K562 (cell line): ENCODE measurements around the gene CLN5. TPM values are rescaled to one million over a fixed set of nuclear protein-coding genes. Genes with fewer than 3 reads are reported as not detected.

ENCODE experiments used
- ATAC-seq: fragments of 200-7000 bp; cut with Tn5 transposase; 3 replicates; pipeline ENCODE4 v1.9.1; 2020; ENCODE audit warnings: moderate library complexity
- BruUV-seq: library from RNA; stranded (reverse); fragments of 400-500 nt; replicated peaks from 2 replicates; lab custom pipeline; 2021; lab: Mats Ljungman, UMichigan
- CTCF ChIA-PET: fragments of 300-600 bp; formaldehyde crosslinking; extraction: SDS; loops from one replicate; lab custom pipeline; 2021; ENCODE audit warnings: low intra/inter-chr PET ratio; lab: Yijun Ruan, JAX
- POLR2A ChIA-PET: fragments of 300-600, 350-650 bp; sonication (Branson Sonifier 250); formaldehyde crosslinking; extraction: SDS; loops from one replicate; lab custom pipeline; 2021; ENCODE audit warnings: antibody characterized with exemption, inconsistent platforms; lab: Yijun Ruan, JAX
- DNase-seq, 4 experiments: peaks; one replicate each; pipeline versions ENCODE4 v3.0.0 to v3.0.0-alpha.2; 2011 to 2018; ENCODE audit warnings: low spot score in 3 of 4, mixed read lengths in 3 of 4; ENCODE audit errors: extremely low read depth in 1 of 4
- FAIRE-seq: peaks from 2 replicates; lab custom pipeline; 2011; peaks lifted over from hg19 to GRCh38; lab: Jason Lieb, UNC
- H2AFZ ChIP-seq: 2 replicates; pipeline ENCODE4 v1.6.0; 2011; ENCODE audit warnings: low read depth, low read length, control low read depth, inconsistent platforms
- H3K27ac ChIP-seq: fragments of 200-600 bp; 3 replicates; pipeline ENCODE4 v1.8.0; 2011; ENCODE audit warnings: low read depth, mild to moderate bottlenecking, control low read depth, inconsistent platforms, low read length, moderate library complexity, mixed read lengths; ENCODE audit errors: extremely low read depth
- H3K27me3 ChIP-seq, 2 experiments: fragments of 300-600 bp in 1 of 2; 2 replicates in 1 of 2; 3 replicates in 1 of 2; pipeline versions ENCODE4 v1.6.0 to v1.8.0; 2011; ENCODE audit warnings: inconsistent platforms in 2 of 2, low read length in 2 of 2, mild to moderate bottlenecking in 1 of 2, mixed read lengths in 1 of 2, moderate library complexity in 1 of 2; ENCODE audit not compliant: control insufficient read depth in 2 of 2, insufficient read depth in 2 of 2
- H3K36me3 ChIP-seq: fragments of 300-600 bp; 3 replicates; pipeline ENCODE4 v1.8.0; 2011; ENCODE audit warnings: mild to moderate bottlenecking, low read length, inconsistent platforms; ENCODE audit not compliant: control insufficient read depth, insufficient read depth
- H3K4me1 ChIP-seq, 2 experiments: fragments of 200-600 bp in 1 of 2; replicated peaks in 1 of 2; 2 replicates in 1 of 2; 3 replicates in 1 of 2; pipeline versions ENCODE4 v1.5.1 to v1.8.0; 2011; ENCODE audit warnings: inconsistent platforms in 2 of 2, low read length in 2 of 2, mild to moderate bottlenecking in 1 of 2, mixed read lengths in 1 of 2, moderate library complexity in 1 of 2; ENCODE audit not compliant: control insufficient read depth in 2 of 2, insufficient read depth in 2 of 2
- H3K4me2 ChIP-seq: 2 replicates; pipeline ENCODE4 v1.6.1; 2011; ENCODE audit warnings: low read length, control low read depth, inconsistent platforms, mixed read lengths; ENCODE audit not compliant: insufficient read depth
- H3K4me3 ChIP-seq: fragments of 200-600 bp; sonication (generic), shearing (Covaris generic); 2 replicates; pipeline ENCODE4 v1.5.1; 2016; ENCODE audit warnings: control low read depth, inconsistent platforms
- H3K79me2 ChIP-seq: fragments of 200-600 bp; 3 replicates; pipeline ENCODE4 v1.8.0; 2011; ENCODE audit warnings: low read length, inconsistent platforms; ENCODE audit not compliant: control insufficient read depth, insufficient read depth
- H3K9ac ChIP-seq, 2 experiments: 2 replicates each; pipeline versions ENCODE4 v1.6.0 to v1.6.1; 2011; ENCODE audit warnings: low read depth in 2 of 2, low read length in 2 of 2, control low read depth in 1 of 2, inconsistent platforms in 1 of 2, mild to moderate bottlenecking in 1 of 2, mixed read lengths in 1 of 2; ENCODE audit not compliant: insufficient read depth in 1 of 2
- H3K9me1 ChIP-seq: one replicate; pipeline ENCODE4 v1.6.0; 2011; ENCODE audit warnings: inconsistent platforms, mild to moderate bottlenecking, low read length, moderate library complexity; ENCODE audit not compliant: control insufficient read depth, insufficient read depth
- H3K9me3 ChIP-seq: replicated peaks from 2 replicates; pipeline ENCODE4 v1.5.1; 2011; ENCODE audit warnings: low read depth, low read length, inconsistent platforms; ENCODE audit not compliant: control insufficient read depth, insufficient read depth
- H4K20me1 ChIP-seq: replicated peaks from 2 replicates; pipeline ENCODE4 v1.6.1; 2011; ENCODE audit warnings: low read length, inconsistent platforms, mixed read lengths; ENCODE audit not compliant: control insufficient read depth, insufficient read depth
- ARID4B ChIP-seq: sonication (generic); formaldehyde crosslinking; IDR thresholded peaks from 2 replicates; pipeline ENCODE4 v1.8.0; 2022; ENCODE audit warnings: mild to moderate bottlenecking, missing genetic modification reagents
- DPF2 ChIP-seq: fragments of 450-650 bp; IDR thresholded peaks from 2 replicates; pipeline ENCODE4 v1.6.1; 2016
- ZC3H11A ChIP-seq: IDR thresholded peaks from 2 replicates; pipeline ENCODE4 v1.6.1; 2012; ENCODE audit warnings: low read depth, low read length, improper control_type of control experiment
- ZC3H8 ChIP-seq: fragments of 450-650 bp; IDR thresholded peaks from 2 replicates; pipeline ENCODE4 v1.6.1; 2017
- ZKSCAN1 ChIP-seq: fragments of 150-350 bp; IDR thresholded peaks from 2 replicates; pipeline ENCODE4 v1.6.1; 2016; ENCODE audit warnings: low read depth, low read length
- ZNF197 ChIP-seq: fragments of 200-800 bp; sonication (Bioruptor generic); IDR thresholded peaks from 2 replicates; pipeline ENCODE4 v1.6.1; 2016; ENCODE audit warnings: low read depth, missing genetic modification characterization, missing compliant biosample characterization
- WGBS: fragments of 100-300 bp; shearing (Covaris generic); methylation state at CpG from one replicate; pipeline ENCODE4 v1.1.6; 2016; ENCODE audit warnings: low coverage, mixed read lengths; ENCODE audit not compliant: insufficient coverage; ENCODE audit errors: missing lambda C conversion rate; 5-methylcytosine and 5-hydroxymethylcytosine counted together
- in situ Hi-C: fragments of 300-500 bp; cut with MboI; formaldehyde crosslinking; loops from 4 replicates; pipeline ENCODE4 v1.15.0; 2018; ENCODE audit warnings: inconsistent platforms, mixed read lengths
- intact Hi-C: fragments of 100-400 bp; cut with micrococcal nuclease; formaldehyde crosslinking; loops from 2 replicates; pipeline ENCODE4 v1.14.2; 2022
- polyA plus RNA-seq, 8 experiments: library from polyadenylated mRNA; depleted of rRNA in 4 of 8; stranded (reverse) in 5 of 8; unstranded in 3 of 8; fragments of >200 nt; fragmentation: Nextera tagmentation in 2 of 8; fragmentation: Illumina TruSeq in 1 of 8; extraction: Ambion mirVana in 2 of 8; extraction: Trizol in 1 of 8; gene quantifications; 2 replicates each; pipeline versions ENCODE4 v1.2.1 to v1.2.3, GENCODE V29; 2011 to 2014; ENCODE audit warnings: inconsistent platforms in 1 of 8, missing spikeins in 1 of 8
- total RNA-seq, 7 experiments: library from RNA; depleted of rRNA in 6 of 7; stranded (reverse); fragments of >200 nt in 6 of 7; fragmentation: Illumina TruSeq in 2 of 7; extraction: Trizol in 2 of 7; gene quantifications; 2 replicates each; pipeline versions ENCODE4 v1.2.1 to v1.2.3, GENCODE V29; 2011 to 2021; ENCODE audit warnings: low replicate concordance in 1 of 7
- TF ChIP-seq, protein P1 (sequence below): IDR thresholded peaks from 2 replicates; pipeline ENCODE4 v1.6.1; 2016; ENCODE audit warnings: missing genetic modification characterization, missing compliant biosample characterization

CLN5 gene
- total and polyA plus RNA-seq, 9 of the 15 experiments (the other 6 are each of a cell fraction or from before 2014, with no cell fraction given): 4.6 to 11.5 (median 7.2) TPM

- Histone ChIP-seq H3K9me1 (no peaks in the 10 kb centered on the region), H3K9ac (no peak overlapping the region), H3K9me3 (no peaks in the 10 kb centered on the region), H3K79me2 (no peaks in the 10 kb centered on the region), H3K27ac (no peak overlapping the region), H2AFZ (no peak overlapping the region), H3K4me3 (no peak overlapping the region), H3K27me3 (no peaks in the 10 kb centered on the region), H3K36me3 (no peaks in the 10 kb centered on the region), H4K20me1 (no peaks in the 10 kb centered on the region), H3K4me1 (no peaks in the 10 kb centered on the region; a peak in 1 of 5 replicates), H3K4me2 (no peak overlapping the region)
- 22% methylated on average over 1 of the region's 1 CpG for WGBS
- DNase-seq (no peak), FAIRE-seq (no peak), ATAC-seq (no peak)
- CTCF ChIA-PET: no interaction called here
- no peak for TF ChIP-seq ZC3H8
- no peak for TF ChIP-seq DPF2
- TF ChIP-seq ZKSCAN1: no peak
- TF ChIP-seq ZNF197: no peak
- intact Hi-C loops (no loop called here), in situ Hi-C loops (no loop called here)
- POLR2A ChIA-PET: no interaction called here
- no TSS peak for BruUV-seq
These were observed 44.4 kb downstream of the CLN5 start for GRCh38 chr13:77036279-77036678.

- no peak for FAIRE-seq
These were observed 47.1 kb downstream of the CLN5 start for GRCh38 chr13:77038907-77039480.

More at GRCh38 chr13:77038907-77039480, 47.1 kb downstream of the CLN5 start:
- Histone ChIP-seq H3K27me3 (no peaks in the 10 kb centered on the region), H4K20me1 (no peaks in the 10 kb centered on the region), H3K9me1 (no peaks in the 10 kb centered on the region), H3K27ac (no peak overlapping the region), H3K79me2 (no peaks in the 10 kb centered on the region), H3K4me1 (no peaks in the 10 kb centered on the region; a peak in 1 of 5 replicates), H2AFZ (no peak overlapping the region), H3K9ac (no peak overlapping the region), H3K9me3 (no peaks in the 10 kb centered on the region), H3K4me3 (no peak overlapping the region), H3K4me2 (no peak overlapping the region), H3K36me3 (no peaks in the 10 kb centered on the region)
- no peak for DNase-seq
- ChIA-PET POLR2A (no interaction called here), CTCF (no interaction called here)
- WGBS: 2% methylated on average over 4 of the region's 5 CpGs
- intact Hi-C loops (no loop called here), in situ Hi-C loops (no loop called here)
- TF ChIP-seq, protein P1, sequence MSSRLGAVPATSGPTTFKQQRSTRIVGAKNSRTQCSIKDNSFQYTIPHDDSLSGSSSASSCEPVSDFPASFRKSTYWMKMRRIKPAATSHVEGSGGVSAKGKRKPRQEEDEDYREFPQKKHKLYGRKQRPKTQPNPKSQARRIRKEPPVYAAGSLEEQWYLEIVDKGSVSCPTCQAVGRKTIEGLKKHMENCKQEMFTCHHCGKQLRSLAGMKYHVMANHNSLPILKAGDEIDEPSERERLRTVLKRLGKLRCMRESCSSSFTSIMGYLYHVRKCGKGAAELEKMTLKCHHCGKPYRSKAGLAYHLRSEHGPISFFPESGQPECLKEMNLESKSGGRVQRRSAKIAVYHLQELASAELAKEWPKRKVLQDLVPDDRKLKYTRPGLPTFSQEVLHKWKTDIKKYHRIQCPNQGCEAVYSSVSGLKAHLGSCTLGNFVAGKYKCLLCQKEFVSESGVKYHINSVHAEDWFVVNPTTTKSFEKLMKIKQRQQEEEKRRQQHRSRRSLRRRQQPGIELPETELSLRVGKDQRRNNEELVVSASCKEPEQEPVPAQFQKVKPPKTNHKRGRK (tag): no peak
- TF ChIP-seq ZC3H11A (no peak), ARID4B (no peak)
- no TSS peak for BruUV-seq
- ATAC-seq: no peak
